ENCODE measurements around the gene PMPCB. TPM values are rescaled to one million over a fixed set of nuclear protein-coding genes. Genes with fewer than 3 reads are reported as not detected.
A peak's percentile ranks its signal among the peaks of the same experiment; 100 is the strongest.

PMPCB gene
- total and polyA plus RNA-seq, 2 donors (not counting 3 experiments of a cell fraction or from before 2014, with no cell fraction given): 30.0 to 36.8 TPM

- peaks cover 34% of the 10 kb centered on the region for H3K4me1 ChIP-seq (ENCODE audit: control insufficient read depth, extremely low read depth, insufficient read depth, low read length)
- no TSS peak for BruUV-seq (replicated peaks)
- H4K20me1 ChIP-seq (replicated peaks; ENCODE audit: control insufficient read depth, extremely low read depth, insufficient read depth, low read length): no peaks in the 10 kb centered on the region
- ChIA-PET POLR2A (no interaction called here), CTCF (no interaction called here)
- no peak for TF ChIP-seq MAX (IDR thresholded peaks at IDR 0.05; ENCODE audit: insufficient read depth, insufficient read length)
- H3K9me3 ChIP-seq (replicated peaks; ENCODE audit: control insufficient read depth, insufficient read depth, low read length): no peaks in the 10 kb centered on the region
- dilution Hi-C loops (cut with MboI; ENCODE audit: extremely low pct_ligation_motif_present, low sequenced_read_pairs): no loop called here
- H3K9ac ChIP-seq (replicated peaks; ENCODE audit: extremely low read depth, insufficient read depth, low read length): no peak overlapping the region
- H3K79me2 ChIP-seq (ENCODE audit: control insufficient read depth, insufficient read depth, low read length): peaks cover 76% of the 10 kb centered on the region
- H2AFZ ChIP-seq (ENCODE audit: low read depth, low read length): peak overlapping the region; percentile 53
- H3K27me3 ChIP-seq (ENCODE audit: control insufficient read depth in 2 of 2, insufficient read depth in 2 of 2, low read length in 2 of 2): no peaks in the 10 kb centered on the region
- DNase-seq (ENCODE audit: low read depth, low spot score) (no peak), FAIRE-seq (no peak)
- H3K9me1 ChIP-seq (replicated peaks; ENCODE audit: control insufficient read depth, extremely low read depth, insufficient read depth, low read length): no peaks in the 10 kb centered on the region
- peaks cover 0 to 4% of the 10 kb centered on the region in 2 experiments for H3K36me3 ChIP-seq (ENCODE audit: control insufficient read depth in 2 of 2, extremely low read depth in 1 of 2, insufficient read depth in 2 of 2, low read length in 2 of 2)
- no peak overlapping the region for H3K4me2 ChIP-seq (ENCODE audit: insufficient read depth, low read length)
- intact Hi-C loops (cut with micrococcal nuclease): no loop called here
- H3K4me3 ChIP-seq (replicated peaks in 1 of 3; ENCODE audit: insufficient read depth in 1 of 3, low read depth in 1 of 3, low read length in 3 of 3): no peak overlapping the region
- H3K27ac ChIP-seq (ENCODE audit: insufficient read depth, low read depth, low read length): no peak overlapping the region
These were observed 49.2 kb downstream of the PMPCB start for GRCh38 chr7:103346396-103346795.

GRCh38 chr7:103347507-103348267, 50.5 kb downstream of the PMPCB start, which contains the start of gene PSMC2:
TSS of gene PSMC2 (plus strand) at chr7:103347643. CDS start at chr7:103347712, 69 bp downstream.
- H3K27ac ChIP-seq (ENCODE audit: insufficient read depth, low read depth, low read length): peak within 1 kb of the TSS; percentile 63
- no peaks in the 10 kb centered on the region for H4K20me1 ChIP-seq (replicated peaks; ENCODE audit: control insufficient read depth, extremely low read depth, insufficient read depth, low read length)
- H3K9me3 ChIP-seq (replicated peaks; ENCODE audit: control insufficient read depth, insufficient read depth, low read length): no peaks in the 10 kb centered on the region
- H3K9ac ChIP-seq (replicated peaks; ENCODE audit: extremely low read depth, insufficient read depth, low read length): peak within 1 kb of the TSS; percentile 94
- FAIRE-seq: peak; percentile 72
- TSS peak; percentile 55 for BruUV-seq (replicated peaks)
- peak within 1 kb of the TSS; percentile 93 for H3K4me2 ChIP-seq (ENCODE audit: insufficient read depth, low read length)
- POLR2A ChIA-PET: interaction anchor here (0.6 kb wide), 1 partner anchor 1744 kb away, joined by 3 read pairs; no protein-coding TSS in a partner anchor
- H3K36me3 ChIP-seq (ENCODE audit: control insufficient read depth in 2 of 2, extremely low read depth in 1 of 2, insufficient read depth in 2 of 2, low read length in 2 of 2): no peaks in the 10 kb centered on the region
- peaks cover 34% of the 10 kb centered on the region for H3K4me1 ChIP-seq (ENCODE audit: control insufficient read depth, extremely low read depth, insufficient read depth, low read length)
- H3K9me1 ChIP-seq (replicated peaks; ENCODE audit: control insufficient read depth, extremely low read depth, insufficient read depth, low read length): no peaks in the 10 kb centered on the region
- TF ChIP-seq POLR2A (IDR thresholded peaks at IDR 0.05; ENCODE audit: low read depth, low read length) (peak; percentile 32), POLR2AphosphoS5 (IDR thresholded peaks at IDR 0.05; ENCODE audit: insufficient read depth, low read depth, low read length) (peak; percentile 38), FOS (IDR thresholded peaks at IDR 0.05; ENCODE audit: borderline replicate concordance, insufficient read depth, low read length) (no peak)
- intact Hi-C loops (cut with micrococcal nuclease): no loop called here
- peak within 1 kb of the TSS; percentile 53 for H2AFZ ChIP-seq (ENCODE audit: low read depth, low read length)
- DNase-seq (ENCODE audit: low read depth, low spot score): peak; percentile 86
- CTCF ChIA-PET: interaction anchor here (0.8 to 1.2 kb wide), 2 partner anchors 19 to 21 kb away, joined by 3 to 4 read pairs; no protein-coding TSS in a partner anchor
- dilution Hi-C loops (cut with MboI; ENCODE audit: extremely low pct_ligation_motif_present, low sequenced_read_pairs): no loop called here
- H3K4me3 ChIP-seq (replicated peaks in 1 of 3; ENCODE audit: insufficient read depth in 1 of 3, low read depth in 1 of 3, low read length in 3 of 3): peak within 1 kb of the TSS; percentile 71 to 89 (median 86)
- H3K79me2 ChIP-seq (ENCODE audit: control insufficient read depth, insufficient read depth, low read length): peaks cover 79% of the 10 kb centered on the region
- H3K27me3 ChIP-seq (ENCODE audit: control insufficient read depth in 2 of 2, insufficient read depth in 2 of 2, low read length in 2 of 2): no peaks in the 10 kb centered on the region

Data from endothelial cell of umbilical vein (primary cell).